K562 (cell line): ENCODE results near the gene CPSF6. TPM values are rescaled to one million over a fixed set of nuclear protein-coding genes. Genes with fewer than 3 reads are reported as not detected.

Source experiments
- ATAC-seq: fragments of 200-7000 bp; cut with Tn5 transposase; 3 replicates; pipeline ENCODE4 v1.9.1; 2020; ENCODE audit warnings: moderate library complexity
- Bru-seq: library from RNA; stranded (reverse); fragments of 400-500 nt; gene quantifications from one replicate; lab custom pipeline; 2021; lab: Mats Ljungman, UMichigan
- BruChase-seq, 2 experiments: library from RNA; stranded (reverse); fragments of 400-500 nt; gene quantifications; one replicate each; lab custom pipeline; 2021; lab: Mats Ljungman, UMichigan
- BruUV-seq: library from RNA; stranded (reverse); fragments of 400-500 nt; replicated peaks from 2 replicates; lab custom pipeline; 2021; lab: Mats Ljungman, UMichigan
- CTCF ChIA-PET: fragments of 300-600 bp; formaldehyde crosslinking; extraction: SDS; loops from one replicate; lab custom pipeline; 2021; ENCODE audit warnings: low intra/inter-chr PET ratio; lab: Yijun Ruan, JAX
- POLR2A ChIA-PET: fragments of 300-600, 350-650 bp; sonication (Branson Sonifier 250); formaldehyde crosslinking; extraction: SDS; loops from one replicate; lab custom pipeline; 2021; ENCODE audit warnings: antibody characterized with exemption, inconsistent platforms; lab: Yijun Ruan, JAX
- DNase-seq, 4 experiments: peaks; one replicate each; pipeline versions ENCODE4 v3.0.0 to v3.0.0-alpha.2; 2011 to 2018; ENCODE audit warnings: low spot score in 3 of 4, mixed read lengths in 3 of 4; ENCODE audit errors: extremely low read depth in 1 of 4
- FAIRE-seq: peaks from 2 replicates; lab custom pipeline; 2011; peaks lifted over from hg19 to GRCh38; lab: Jason Lieb, UNC
- H2AFZ ChIP-seq: 2 replicates; pipeline ENCODE4 v1.6.0; 2011; ENCODE audit warnings: low read depth, low read length, control low read depth, inconsistent platforms
- H3K27ac ChIP-seq: fragments of 200-600 bp; 3 replicates; pipeline ENCODE4 v1.8.0; 2011; ENCODE audit warnings: low read depth, mild to moderate bottlenecking, control low read depth, inconsistent platforms, low read length, moderate library complexity, mixed read lengths; ENCODE audit errors: extremely low read depth
- H3K27me3 ChIP-seq, 2 experiments: fragments of 300-600 bp in 1 of 2; 2 replicates in 1 of 2; 3 replicates in 1 of 2; pipeline versions ENCODE4 v1.6.0 to v1.8.0; 2011; ENCODE audit warnings: inconsistent platforms in 2 of 2, low read length in 2 of 2, mild to moderate bottlenecking in 1 of 2, mixed read lengths in 1 of 2, moderate library complexity in 1 of 2; ENCODE audit not compliant: control insufficient read depth in 2 of 2, insufficient read depth in 2 of 2
- H3K36me3 ChIP-seq: fragments of 300-600 bp; 3 replicates; pipeline ENCODE4 v1.8.0; 2011; ENCODE audit warnings: mild to moderate bottlenecking, low read length, inconsistent platforms; ENCODE audit not compliant: control insufficient read depth, insufficient read depth
- H3K4me1 ChIP-seq, 2 experiments: fragments of 200-600 bp in 1 of 2; replicated peaks in 1 of 2; 2 replicates in 1 of 2; 3 replicates in 1 of 2; pipeline versions ENCODE4 v1.5.1 to v1.8.0; 2011; ENCODE audit warnings: inconsistent platforms in 2 of 2, low read length in 2 of 2, mild to moderate bottlenecking in 1 of 2, mixed read lengths in 1 of 2, moderate library complexity in 1 of 2; ENCODE audit not compliant: control insufficient read depth in 2 of 2, insufficient read depth in 2 of 2
- H3K4me2 ChIP-seq: 2 replicates; pipeline ENCODE4 v1.6.1; 2011; ENCODE audit warnings: low read length, control low read depth, inconsistent platforms, mixed read lengths; ENCODE audit not compliant: insufficient read depth
- H3K4me3 ChIP-seq: fragments of 200-600 bp; sonication (generic), shearing (Covaris generic); 2 replicates; pipeline ENCODE4 v1.5.1; 2016; ENCODE audit warnings: control low read depth, inconsistent platforms
- H3K79me2 ChIP-seq: fragments of 200-600 bp; 3 replicates; pipeline ENCODE4 v1.8.0; 2011; ENCODE audit warnings: low read length, inconsistent platforms; ENCODE audit not compliant: control insufficient read depth, insufficient read depth
- H3K9ac ChIP-seq, 2 experiments: 2 replicates each; pipeline versions ENCODE4 v1.6.0 to v1.6.1; 2011; ENCODE audit warnings: low read depth in 2 of 2, low read length in 2 of 2, control low read depth in 1 of 2, inconsistent platforms in 1 of 2, mild to moderate bottlenecking in 1 of 2, mixed read lengths in 1 of 2; ENCODE audit not compliant: insufficient read depth in 1 of 2
- H3K9me1 ChIP-seq: one replicate; pipeline ENCODE4 v1.6.0; 2011; ENCODE audit warnings: inconsistent platforms, mild to moderate bottlenecking, low read length, moderate library complexity; ENCODE audit not compliant: control insufficient read depth, insufficient read depth
- H3K9me3 ChIP-seq: replicated peaks from 2 replicates; pipeline ENCODE4 v1.5.1; 2011; ENCODE audit warnings: low read depth, low read length, inconsistent platforms; ENCODE audit not compliant: control insufficient read depth, insufficient read depth
- H4K20me1 ChIP-seq: replicated peaks from 2 replicates; pipeline ENCODE4 v1.6.1; 2011; ENCODE audit warnings: low read length, inconsistent platforms, mixed read lengths; ENCODE audit not compliant: control insufficient read depth, insufficient read depth
- CTCFL ChIP-seq: IDR thresholded peaks from 2 replicates; pipeline ENCODE4 v1.6.1; 2011; ENCODE audit warnings: borderline replicate concordance, low read depth, mild to moderate bottlenecking, moderate library complexity, low read length; ENCODE audit not compliant: insufficient read depth, poor library complexity, severe bottlenecking
- EGR1 ChIP-seq: fragments of 450-650 bp; conservative IDR thresholded peaks from 2 replicates; pipeline ENCODE4 v1.6.1; 2017; ENCODE audit warnings: mild to moderate bottlenecking
- HMG20A ChIP-seq: fragments of 450-650 bp; formaldehyde crosslinking; conservative IDR thresholded peaks from 2 replicates; pipeline ENCODE4 v1.4.0; 2020; ENCODE audit warnings: mild to moderate bottlenecking, mixed read lengths
- KDM5B ChIP-seq: fragments of 200-600 bp; sonication (generic); IDR thresholded peaks from 2 replicates; pipeline ENCODE4 v1.6.1; 2012; ENCODE audit warnings: low read depth, mild to moderate bottlenecking, moderate library complexity, low read length, control low read depth, inconsistent platforms; ENCODE audit not compliant: insufficient replicate concordance
- KLF6 ChIP-seq: fragments of 250-450 bp; sonication (Bioruptor Pico); IDR thresholded peaks from 2 replicates; pipeline ENCODE4 v1.4.0; 2020; ENCODE audit warnings: mild to moderate bottlenecking, moderate library complexity, borderline replicate concordance
- MBD2 ChIP-seq: sonication (generic); IDR thresholded peaks from 2 replicates; pipeline ENCODE4 v1.6.1; 2016; ENCODE audit warnings: low read depth, borderline replicate concordance
- MNT ChIP-seq, 2 experiments: fragments of 450-650 bp; conservative IDR thresholded peaks; 2 replicates each; pipeline ENCODE4 v1.6.1; 2017; ENCODE audit warnings: mild to moderate bottlenecking in 2 of 2, moderate library complexity in 2 of 2
- RUNX1 ChIP-seq: sonication (generic); IDR thresholded peaks from 2 replicates; pipeline ENCODE4 v1.6.1; 2016; ENCODE audit warnings: antibody characterized with exemption, low read depth
- ZNF12 ChIP-seq: sonication (generic); formaldehyde crosslinking; IDR thresholded peaks from 2 replicates; pipeline ENCODE4 v1.4.0; 2020; ENCODE audit warnings: mild to moderate bottlenecking, missing genetic modification reagents
- ZNF444 ChIP-seq: fragments of 250-450 bp; sonication (Bioruptor Pico); IDR thresholded peaks from 2 replicates; pipeline ENCODE4 v1.4.0; 2020; ENCODE audit warnings: mild to moderate bottlenecking, moderate library complexity
- WGBS: fragments of 100-300 bp; shearing (Covaris generic); methylation state at CpG from one replicate; pipeline ENCODE4 v1.1.6; 2016; ENCODE audit warnings: low coverage, mixed read lengths; ENCODE audit not compliant: insufficient coverage; ENCODE audit errors: missing lambda C conversion rate; 5-methylcytosine and 5-hydroxymethylcytosine counted together
- in situ Hi-C: fragments of 300-500 bp; cut with MboI; formaldehyde crosslinking; loops from 4 replicates; pipeline ENCODE4 v1.15.0; 2018; ENCODE audit warnings: inconsistent platforms, mixed read lengths
- intact Hi-C: fragments of 100-400 bp; cut with micrococcal nuclease; formaldehyde crosslinking; loops from 2 replicates; pipeline ENCODE4 v1.14.2; 2022
- long read RNA-seq, 3 experiments: library from polyadenylated mRNA in 2 of 3; library from RNA in 1 of 3; unstranded in 2 of 3; stranded (forward) in 1 of 3; transcript quantifications; one replicate each; pipeline ENCODE4 v2.0.0, GENCODE V29; 2019 to 2022
- polyA minus RNA-seq, 3 experiments: library from RNA; depleted of rRNA, polyadenylated mRNA; stranded (reverse); fragments of >200 nt; gene quantifications; 2 replicates each; pipeline ENCODE4 v1.2.3, GENCODE V29; 2011
- polyA plus RNA-seq, 8 experiments: library from polyadenylated mRNA; depleted of rRNA in 4 of 8; stranded (reverse) in 5 of 8; unstranded in 3 of 8; fragments of >200 nt; fragmentation: Nextera tagmentation in 2 of 8; fragmentation: Illumina TruSeq in 1 of 8; extraction: Ambion mirVana in 2 of 8; extraction: Trizol in 1 of 8; gene quantifications; 2 replicates each; pipeline versions ENCODE4 v1.2.1 to v1.2.3, GENCODE V29; 2011 to 2014; ENCODE audit warnings: inconsistent platforms in 1 of 8, missing spikeins in 1 of 8
- total RNA-seq, 7 experiments: library from RNA; depleted of rRNA in 6 of 7; stranded (reverse); fragments of >200 nt in 6 of 7; fragmentation: Illumina TruSeq in 2 of 7; extraction: Trizol in 2 of 7; gene quantifications; 2 replicates each; pipeline versions ENCODE4 v1.2.1 to v1.2.3, GENCODE V29; 2011 to 2021; ENCODE audit warnings: low replicate concordance in 1 of 7

The CPSF6 gene, protein sequence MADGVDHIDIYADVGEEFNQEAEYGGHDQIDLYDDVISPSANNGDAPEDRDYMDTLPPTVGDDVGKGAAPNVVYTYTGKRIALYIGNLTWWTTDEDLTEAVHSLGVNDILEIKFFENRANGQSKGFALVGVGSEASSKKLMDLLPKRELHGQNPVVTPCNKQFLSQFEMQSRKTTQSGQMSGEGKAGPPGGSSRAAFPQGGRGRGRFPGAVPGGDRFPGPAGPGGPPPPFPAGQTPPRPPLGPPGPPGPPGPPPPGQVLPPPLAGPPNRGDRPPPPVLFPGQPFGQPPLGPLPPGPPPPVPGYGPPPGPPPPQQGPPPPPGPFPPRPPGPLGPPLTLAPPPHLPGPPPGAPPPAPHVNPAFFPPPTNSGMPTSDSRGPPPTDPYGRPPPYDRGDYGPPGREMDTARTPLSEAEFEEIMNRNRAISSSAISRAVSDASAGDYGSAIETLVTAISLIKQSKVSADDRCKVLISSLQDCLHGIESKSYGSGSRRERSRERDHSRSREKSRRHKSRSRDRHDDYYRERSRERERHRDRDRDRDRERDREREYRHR
- total RNA-seq (2011; cell fraction: chromatin; rRNA removed; ENCODE audit: low replicate concordance) = 73.9 and 190 TPM in 2 replicates
- total RNA-seq (2011; cell fraction: nucleolus; rRNA removed) = 24.8 and 33.4 TPM in 2 replicates
- 90.5 and 166 TPM in 2 replicates for total RNA-seq (2011; cell fraction: nucleoplasm; rRNA removed)
- 77.4 and 101 TPM in 2 replicates for total RNA-seq (2014; rRNA removed)
- 77.8 and 93.5 TPM in 2 replicates for total RNA-seq (2014; rRNA removed; fragmentation: Illumina TruSeq; extraction: Trizol)
- total RNA-seq (2015; rRNA removed; fragmentation: Illumina TruSeq; extraction: Trizol) = 78.0 and 85.3 TPM in 2 replicates
- total RNA-seq (2021) = 90.3 and 99.9 TPM in 2 replicates
- 63.8 and 64.8 TPM in 2 replicates for polyA plus RNA-seq (2011; rRNA removed)
- polyA plus RNA-seq (2011; cell fraction: cytosol; rRNA removed) = 40.6 and 64.1 TPM in 2 replicates
- polyA plus RNA-seq (2011; cell fraction: nucleus; rRNA removed) = 99.6 and 126 TPM in 2 replicates
- 67.1 and 167 TPM in 2 replicates for polyA plus RNA-seq (2012)
- polyA plus RNA-seq (2014; fragmentation: Illumina TruSeq; extraction: Trizol) = 69.4 and 82.3 TPM in 2 replicates
- polyA plus RNA-seq (2014; fragmentation: Nextera tagmentation; extraction: Ambion mirVana) = 10 to 100 TPM; 34.3 to 50.4 TPM
- 116 and 129 TPM in 2 replicates for polyA plus RNA-seq (2014; rRNA removed)
- polyA minus RNA-seq (2011; rRNA and poly(A)+ RNA removed) = 109 and 129 TPM in 2 replicates
- 44.6 and 65.5 TPM in 2 replicates for polyA minus RNA-seq (2011; cell fraction: cytosol; rRNA and poly(A)+ RNA removed)
- 79.0 and 120 TPM in 2 replicates for polyA minus RNA-seq (2011; cell fraction: nucleus; rRNA and poly(A)+ RNA removed)
- Bru-seq, nascent RNA = percentile 97 among the genes with signal in this experiment
- percentile 99 among the genes with signal in this experiment for BruChase-seq, experiment 1, labeled RNA remaining after a 2-hour chase
- BruChase-seq, experiment 2, labeled RNA remaining after a 6-hour chase = percentile 98 among the genes with signal in this experiment
- long read RNA-seq, experiment 1, full-length matches to known transcripts = 185 of 382 reads
- long read RNA-seq, experiment 1, partial matches to known transcripts = 70 of 382 reads
- long read RNA-seq, experiment 1, other reads (novel, unspliced or antisense) = 127 of 382 reads
- long read RNA-seq, experiment 2, full-length matches to known transcripts = 24 of 74 reads
- long read RNA-seq, experiment 2, partial matches to known transcripts = 17 of 74 reads
- long read RNA-seq, experiment 2, other reads (novel, unspliced or antisense) = 33 of 74 reads
- long read RNA-seq, experiment 3, full-length matches to known transcripts = 39 of 58 reads
- long read RNA-seq, experiment 3, partial matches to known transcripts = 7 of 58 reads
- long read RNA-seq, experiment 3, other reads (novel, unspliced or antisense) = 12 of 58 reads

GRCh38 chr12:69239352-69239921 is at the start of gene CPSF6:
TSS of gene CPSF6 (plus strand) at chr12:69239569. CDS start at chr12:69239647, 78 bp downstream.
- intact Hi-C loops (no loop called here), in situ Hi-C loops (no loop called here)
- H3K9me1 ChIP-seq = no peaks in the 10 kb centered on the region
- DNase-seq (peak; percentile 89 to 96 (median 92)), FAIRE-seq (no peak), ATAC-seq (peak; percentile 89)
- peaks cover 56% of the 10 kb centered on the region for H3K79me2 ChIP-seq
- peaks cover 6 to 25% of the 10 kb centered on the region in 2 experiments; a peak in 3 of 5 replicates for H3K4me1 ChIP-seq
- no TSS peak for BruUV-seq
- POLR2A ChIA-PET = interaction anchor here (0.6 kb wide), 1 partner anchor 325 kb away, joined by 3 read pairs; no protein-coding TSS in a partner anchor
- peak within 1 kb of the TSS; percentile 83 to 97 for H3K9ac ChIP-seq
- peak within 1 kb of the TSS; percentile 74 for H3K4me3 ChIP-seq
- no peaks in the 10 kb centered on the region for H3K9me3 ChIP-seq
- H3K36me3 ChIP-seq = peaks cover 14% of the 10 kb centered on the region; the same call in 1 of the 3 replicates
- peak within 1 kb of the TSS; percentile 86 for H3K4me2 ChIP-seq
- peaks cover 17% of the 10 kb centered on the region; the same call in 1 of the 2 replicates for H4K20me1 ChIP-seq
- 0% methylated on average over 30 of the region's 75 CpGs for whole genome bisulfite sequencing
- CTCF ChIA-PET = interaction anchor here (0.6 to 1.5 kb wide), 2 partner anchors 15 to 993 kb away, joined by 4 read pairs; no protein-coding TSS in a partner anchor
- H3K27ac ChIP-seq = peak within 1 kb of the TSS; percentile 89
- H2AFZ ChIP-seq = peak within 1 kb of the TSS; percentile 100
- H3K27me3 ChIP-seq = no peaks in the 10 kb centered on the region
- peak; percentile 73 for TF ChIP-seq EGR1
- no peak for TF ChIP-seq ZNF12 (CRISPR knock-in tag)
- TF ChIP-seq KDM5B = peak; percentile 74
- TF ChIP-seq KLF6 = no peak
- TF ChIP-seq MBD2 = no peak; the same call in 1 of the 2 replicates
- peak in 1 of 2 experiments; percentile 40; a peak in 3 of 4 replicates for TF ChIP-seq MNT (conservative IDR thresholded peaks at IDR 0.05)
- no peak for TF ChIP-seq RUNX1
- TF ChIP-seq CTCFL = peak; percentile 30
- no peak for TF ChIP-seq HMG20A (CRISPR knock-in tag)
- no peak for TF ChIP-seq ZNF444 (CRISPR knock-in tag)
